ENCODE measurements around the gene LAMP5. TPM values are rescaled to one million over a fixed set of nuclear protein-coding genes. Genes with fewer than 3 reads are reported as not detected.

The LAMP5 gene
- total RNA-seq, 4 donors from 2014 or later: 0.36 to 1.8 TPM; not detected in 2

- H3K27me3 ChIP-seq: no peaks in the 10 kb centered on the region
- H3K4me3 ChIP-seq: no peak overlapping the region
- H3K27ac ChIP-seq: no peak overlapping the region
- H3K36me3 ChIP-seq: no peaks in the 10 kb centered on the region
- DNase-seq (ENCODE audit: low spot score in 2 of 2): no peak
- no peaks in the 10 kb centered on the region for H3K9me3 ChIP-seq
- no peaks in the 10 kb centered on the region for H3K4me1 ChIP-seq
- TF ChIP-seq CTCF (IDR thresholded peaks at IDR 0.05): no peak
- TF ChIP-seq POLR2A (IDR thresholded peaks at IDR 0.05): no peak
- no peak for TF ChIP-seq POLR2AphosphoS5 (IDR thresholded peaks at IDR 0.05)
- TF ChIP-seq EP300 (IDR thresholded peaks at IDR 0.05): no peak
- WGBS: 81% methylated on average over 5 of the region's 5 CpGs
Observed at GRCh38 chr20:9534025-9534424, 19.6 kb downstream of the LAMP5 start.

- no peak overlapping the region for H3K4me3 ChIP-seq
- H3K27ac ChIP-seq: no peak overlapping the region
- no peaks in the 10 kb centered on the region for H3K4me1 ChIP-seq
- TF ChIP-seq POLR2AphosphoS5 (IDR thresholded peaks at IDR 0.05) (no peak), EP300 (IDR thresholded peaks at IDR 0.05) (no peak), POLR2A (IDR thresholded peaks at IDR 0.05) (no peak), CTCF (IDR thresholded peaks at IDR 0.05) (no peak)
- no peaks in the 10 kb centered on the region for H3K27me3 ChIP-seq
- DNase-seq (ENCODE audit: low spot score in 2 of 2): no peak
- no peaks in the 10 kb centered on the region for H3K9me3 ChIP-seq
- H3K36me3 ChIP-seq: no peaks in the 10 kb centered on the region
- 79% methylated on average over 2 of the region's 2 CpGs for WGBS
Observed at GRCh38 chr20:9535449-9535848, 21.1 kb downstream of the LAMP5 start.

- no peaks in the 10 kb centered on the region for H3K9me3 ChIP-seq
- H3K4me3 ChIP-seq: no peak overlapping the region
- no peak for DNase-seq (ENCODE audit: low spot score in 2 of 2)
- no peak overlapping the region for H3K27ac ChIP-seq
- H3K27me3 ChIP-seq: no peaks in the 10 kb centered on the region
- WGBS: 65% methylated on average over 4 of the region's 4 CpGs
- H3K36me3 ChIP-seq: no peaks in the 10 kb centered on the region
- H3K4me1 ChIP-seq: no peaks in the 10 kb centered on the region
- TF ChIP-seq POLR2A (IDR thresholded peaks at IDR 0.05): no peak
- no peak for TF ChIP-seq CTCF (IDR thresholded peaks at IDR 0.05)
- no peak for TF ChIP-seq POLR2AphosphoS5 (IDR thresholded peaks at IDR 0.05)
- no peak for TF ChIP-seq EP300 (IDR thresholded peaks at IDR 0.05)
Observed at GRCh38 chr20:9543214-9543613, 28.8 kb downstream of the LAMP5 start.

GRCh38 chr20:9550283-9550682 is 35.9 kb downstream of the LAMP5 start:
- Histone ChIP-seq H3K9me3 (no peaks in the 10 kb centered on the region), H3K4me3 (no peak overlapping the region), H3K27me3 (no peaks in the 10 kb centered on the region), H3K27ac (no peak overlapping the region), H3K4me1 (no peaks in the 10 kb centered on the region), H3K36me3 (no peaks in the 10 kb centered on the region)
- no peak for DNase-seq (ENCODE audit: low spot score in 2 of 2)
- TF ChIP-seq POLR2AphosphoS5 (IDR thresholded peaks at IDR 0.05) (no peak), EP300 (IDR thresholded peaks at IDR 0.05) (no peak), POLR2A (IDR thresholded peaks at IDR 0.05) (no peak), CTCF (IDR thresholded peaks at IDR 0.05) (no peak)
- 72% methylated on average over 1 of the region's 1 CpG for WGBS

- H3K4me1 ChIP-seq: no peaks in the 10 kb centered on the region
- no peaks in the 10 kb centered on the region for H3K36me3 ChIP-seq
- H3K4me3 ChIP-seq: no peak overlapping the region
- WGBS: 71% methylated on average over 2 of the region's 2 CpGs
- no peaks in the 10 kb centered on the region for H3K27me3 ChIP-seq
- no peak for DNase-seq (ENCODE audit: low spot score in 2 of 2)
- H3K27ac ChIP-seq: no peak overlapping the region
- no peaks in the 10 kb centered on the region for H3K9me3 ChIP-seq
- TF ChIP-seq POLR2AphosphoS5 (IDR thresholded peaks at IDR 0.05) (no peak), CTCF (IDR thresholded peaks at IDR 0.05) (no peak), POLR2A (IDR thresholded peaks at IDR 0.05) (no peak), EP300 (IDR thresholded peaks at IDR 0.05) (no peak)
Observed at GRCh38 chr20:9550871-9551270, 36.5 kb downstream of the LAMP5 start.

All from suprapubic skin (tissue), 4 donors.